GM21381 (cell line): ENCODE results near the gene LMF1.

Experiments used
- ATAC-seq: cut with Tn5 transposase; IDR thresholded peaks from one replicate; pipeline ENCODE4 v1.9.1; 2021; ENCODE audit warnings: mild to moderate bottlenecking, moderate library complexity; ENCODE audit not compliant: unreplicated experiment

The LMF1 gene

GRCh38 chr16:819336-820043 lies 151.3 kb downstream of the LMF1 start:
- ATAC-seq: no peak

- ATAC-seq: no peak
Measured at GRCh38 chr16:818592-818991, 152.2 kb downstream of the LMF1 start.

- ATAC-seq: no peak
Measured at GRCh38 chr16:818132-818531, 152.7 kb downstream of the LMF1 start.

- no peak for ATAC-seq
Measured at GRCh38 chr16:817001-817906, 153.5 kb downstream of the LMF1 start.

- no peak for ATAC-seq
Measured at GRCh38 chr16:815861-816260, 154.9 kb downstream of the LMF1 start.

- ATAC-seq: no peak
Measured at GRCh38 chr16:814974-815373, 155.8 kb downstream of the LMF1 start.

- no peak for ATAC-seq
Measured at GRCh38 chr16:813916-814412, 156.8 kb downstream of the LMF1 start.

GRCh38 chr16:813204-813915 lies 157.4 kb downstream of the LMF1 start:
- ATAC-seq: no peak

- ATAC-seq: no peak
Measured at GRCh38 chr16:808085-808386, 162.7 kb downstream of the LMF1 start.

- peak; percentile 91 for ATAC-seq
Measured at GRCh38 chr16:807347-808084, 163.3 kb downstream of the LMF1 start.

GRCh38 chr16:805474-805873 lies 165.3 kb downstream of the LMF1 start:
- no peak for ATAC-seq

- ATAC-seq: no peak
Measured at GRCh38 chr16:804193-805048, 166.4 kb downstream of the LMF1 start.

GRCh38 chr16:803754-804080 lies 167.1 kb downstream of the LMF1 start:
- ATAC-seq: no peak
